GM21717 (cell line): ENCODE measurements around the gene CBFA2T3.

Source experiments
- ATAC-seq: cut with Tn5 transposase; IDR thresholded peaks from one replicate; pipeline ENCODE4 v1.9.1; 2021; ENCODE audit warnings: mild to moderate bottlenecking, moderate library complexity; ENCODE audit not compliant: unreplicated experiment

The CBFA2T3 gene

DNA sequence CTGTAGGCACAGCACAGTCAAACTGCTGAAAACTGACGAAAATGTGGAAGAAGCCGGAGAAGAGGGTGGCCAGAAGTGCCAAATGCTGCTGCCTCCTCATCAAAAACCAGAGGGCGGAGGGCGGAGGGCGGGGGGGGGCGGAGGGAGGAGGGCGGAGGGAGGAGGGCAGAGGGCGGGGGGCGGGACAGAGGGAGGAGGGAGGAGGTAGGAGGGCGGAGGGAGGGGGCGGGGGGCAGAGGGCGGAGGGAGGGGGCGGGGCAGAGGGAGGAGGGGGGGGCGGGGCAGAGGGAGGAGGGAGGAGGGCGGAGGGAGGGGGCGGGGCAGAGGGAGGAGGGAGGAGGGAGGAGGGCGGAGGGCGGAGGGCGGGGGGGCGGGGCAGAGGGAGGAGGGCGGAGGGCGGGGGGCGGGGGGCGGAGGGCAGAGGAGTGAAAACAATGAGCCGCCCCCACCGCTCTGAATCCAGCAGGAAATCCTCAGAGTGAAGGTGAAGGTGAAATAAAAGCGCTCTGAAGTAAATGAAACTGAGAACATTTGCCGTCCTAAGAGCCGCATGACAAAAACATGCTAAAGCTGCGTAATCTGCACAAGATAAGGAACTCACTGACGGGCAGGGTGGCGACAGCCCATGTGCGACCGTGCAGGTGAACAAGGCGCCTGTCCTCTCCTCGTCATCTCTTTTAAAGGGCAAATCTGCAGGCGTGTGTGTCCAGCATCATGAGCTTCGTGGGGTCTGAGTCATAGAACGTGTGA is 22.6 kb upstream of the CBFA2T3 start:
- ATAC-seq = no peak

DNA sequence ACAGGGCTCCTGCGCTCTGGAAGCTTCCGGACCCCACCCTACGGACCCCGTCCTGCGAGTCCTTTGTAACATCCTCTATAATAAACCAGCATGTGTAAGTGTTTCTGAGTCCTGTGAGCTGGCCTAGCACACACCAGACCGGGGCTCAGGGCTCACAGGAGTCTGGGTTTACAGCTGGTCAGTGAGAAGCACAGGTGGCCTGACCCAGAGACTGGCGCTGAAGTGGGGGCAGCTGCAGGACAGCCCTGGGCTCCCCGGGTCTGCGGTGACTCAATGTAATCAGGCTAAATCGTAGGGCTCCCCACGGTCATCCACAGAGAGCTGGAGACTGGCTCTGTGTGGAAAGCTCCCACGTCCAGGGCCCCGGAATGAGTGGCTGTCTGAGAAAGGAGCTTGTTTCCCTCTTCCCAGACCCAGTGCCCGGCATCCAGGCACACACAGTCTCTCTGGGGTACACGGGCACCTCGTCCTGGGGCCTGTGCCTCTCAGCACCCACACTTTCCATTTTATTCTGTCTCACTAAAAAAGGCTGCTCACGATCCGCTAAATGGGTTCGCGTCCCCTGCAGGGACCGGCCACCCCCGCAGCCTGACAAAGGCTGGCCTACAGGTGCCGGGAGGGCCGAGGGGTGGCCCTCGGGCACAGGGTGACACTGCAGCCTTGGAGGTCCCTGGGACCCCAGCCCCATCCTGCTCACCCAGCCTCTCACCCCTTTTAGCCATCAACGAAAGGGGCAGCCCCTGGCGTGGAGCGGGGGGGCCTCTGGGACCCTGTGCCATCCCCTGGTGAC is 18.9 kb upstream of the CBFA2T3 start:
- no peak for ATAC-seq

GRCh38 chr16:88995194-88995593 is 18.2 kb upstream of the CBFA2T3 start:
- ATAC-seq = no peak

GRCh38 chr16:88994695-88995094 is 17.7 kb upstream of the CBFA2T3 start:
- ATAC-seq = no peak

- no peak for ATAC-seq
These were observed 17.1 kb upstream of the CBFA2T3 start for GRCh38 chr16:88993946-88994600.

GRCh38 chr16:88993166-88993761 is 16.3 kb upstream of the CBFA2T3 start:
- ATAC-seq = no peak

- no peak for ATAC-seq
These were observed 15.6 kb upstream of the CBFA2T3 start for GRCh38 chr16:88992351-88993165.

- ATAC-seq = no peak
These were observed 14.9 kb upstream of the CBFA2T3 start for GRCh38 chr16:88991813-88992350.

- ATAC-seq = no peak
These were observed 13.0 kb upstream of the CBFA2T3 start for GRCh38 chr16:88989852-88990547.

DNA sequence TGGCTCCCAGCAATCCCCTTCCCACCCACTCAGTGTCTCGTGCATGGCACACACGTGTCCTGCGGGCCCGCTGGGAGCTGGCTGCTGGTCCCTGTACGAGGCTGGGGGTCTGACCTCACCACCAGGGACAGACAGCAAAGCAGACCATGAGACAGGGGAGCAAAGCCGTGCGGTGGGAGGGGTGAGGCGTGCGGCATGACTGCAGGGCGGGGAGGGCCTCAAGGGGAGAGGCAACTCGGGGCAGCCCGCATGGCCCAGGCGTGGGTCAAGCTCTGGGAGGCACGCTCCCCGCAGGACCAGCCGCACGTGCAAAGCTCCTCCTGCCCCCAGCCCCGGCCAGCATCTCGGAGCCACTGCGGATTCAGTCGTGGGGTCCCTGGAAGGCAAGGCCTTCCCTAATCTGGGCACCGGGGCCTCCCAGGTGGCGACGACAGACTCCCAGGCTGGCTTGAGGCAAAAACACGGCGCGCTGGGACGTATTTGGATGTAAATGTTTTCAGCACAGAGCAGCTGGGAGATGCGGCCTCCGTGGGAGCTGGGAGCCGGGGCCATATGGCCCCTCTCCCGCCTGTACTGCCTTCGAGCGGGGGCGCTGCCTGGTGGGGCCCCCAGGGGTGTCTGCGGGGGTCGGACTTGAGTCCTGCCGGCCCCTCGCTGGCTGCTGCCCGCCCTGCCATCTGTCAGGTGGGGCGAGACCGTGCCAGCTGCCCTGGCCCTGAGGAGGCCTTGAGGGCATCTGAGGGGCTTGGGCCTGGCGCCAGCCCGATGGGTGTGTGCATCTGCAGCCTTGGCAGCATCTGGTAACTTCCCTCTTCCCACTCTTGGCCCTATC is 12.2 kb upstream of the CBFA2T3 start:
- no peak for ATAC-seq

GRCh38 chr16:88985521-88985920 is 8.5 kb upstream of the CBFA2T3 start:
- ATAC-seq = no peak

- peak; percentile 41 for ATAC-seq
These were observed 7.0 kb upstream of the CBFA2T3 start for GRCh38 chr16:88983771-88984687.

DNA sequence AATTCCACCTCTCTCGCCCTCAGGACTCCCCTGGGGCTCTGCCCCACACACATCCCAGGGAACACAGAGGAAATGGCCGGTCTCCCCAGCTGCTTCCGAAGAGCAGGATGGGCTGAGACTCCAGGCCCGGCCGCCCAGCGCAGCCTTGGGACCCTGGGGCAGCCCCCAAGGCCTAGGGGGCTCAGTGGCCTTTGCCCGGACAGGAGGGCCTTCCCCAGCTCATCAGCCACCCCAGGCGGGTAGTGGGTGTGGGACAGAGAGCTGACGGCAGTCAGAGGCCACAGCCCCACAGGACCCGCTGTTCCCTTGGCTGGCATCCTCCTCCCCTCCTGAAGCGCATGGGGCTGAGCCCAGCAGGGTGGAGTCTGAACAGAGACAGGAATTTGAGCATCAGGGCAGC is 6.2 kb upstream of the CBFA2T3 start:
- ATAC-seq = no peak

GRCh38 chr16:88982286-88983084 is 5.5 kb upstream of the CBFA2T3 start:
- ATAC-seq = no peak

DNA sequence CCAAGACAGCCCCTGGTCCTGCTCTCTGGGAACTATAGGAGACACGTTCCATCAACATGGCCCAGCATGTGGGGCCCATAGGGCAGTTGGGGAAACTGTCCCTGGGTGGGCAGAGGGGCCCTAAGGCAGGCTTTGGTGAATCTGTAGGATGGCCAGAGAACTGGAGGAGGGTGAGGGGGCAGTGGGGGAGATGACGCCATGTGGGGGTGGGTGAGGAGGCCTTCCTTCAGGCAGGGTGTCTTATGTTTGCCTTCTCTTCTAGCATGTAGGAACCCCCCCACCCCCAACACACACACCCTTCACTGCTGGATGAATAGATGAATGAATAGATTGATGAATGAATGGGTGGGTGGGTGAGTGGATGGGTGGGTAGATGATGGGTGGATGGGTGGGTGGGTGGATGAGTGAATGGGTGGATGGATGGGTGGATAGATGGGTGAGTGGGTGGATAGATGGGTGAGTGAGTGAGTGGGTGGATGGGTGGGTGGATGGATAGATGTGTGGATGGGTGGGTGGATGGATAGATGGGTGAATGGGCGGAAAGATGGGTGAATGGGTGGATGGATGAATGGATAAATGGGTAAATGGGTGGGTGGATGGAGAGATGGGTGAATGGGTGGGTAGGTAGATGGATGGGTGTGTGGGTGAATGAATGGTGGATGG is 2.5 kb upstream of the CBFA2T3 start:
- ATAC-seq = no peak

DNA sequence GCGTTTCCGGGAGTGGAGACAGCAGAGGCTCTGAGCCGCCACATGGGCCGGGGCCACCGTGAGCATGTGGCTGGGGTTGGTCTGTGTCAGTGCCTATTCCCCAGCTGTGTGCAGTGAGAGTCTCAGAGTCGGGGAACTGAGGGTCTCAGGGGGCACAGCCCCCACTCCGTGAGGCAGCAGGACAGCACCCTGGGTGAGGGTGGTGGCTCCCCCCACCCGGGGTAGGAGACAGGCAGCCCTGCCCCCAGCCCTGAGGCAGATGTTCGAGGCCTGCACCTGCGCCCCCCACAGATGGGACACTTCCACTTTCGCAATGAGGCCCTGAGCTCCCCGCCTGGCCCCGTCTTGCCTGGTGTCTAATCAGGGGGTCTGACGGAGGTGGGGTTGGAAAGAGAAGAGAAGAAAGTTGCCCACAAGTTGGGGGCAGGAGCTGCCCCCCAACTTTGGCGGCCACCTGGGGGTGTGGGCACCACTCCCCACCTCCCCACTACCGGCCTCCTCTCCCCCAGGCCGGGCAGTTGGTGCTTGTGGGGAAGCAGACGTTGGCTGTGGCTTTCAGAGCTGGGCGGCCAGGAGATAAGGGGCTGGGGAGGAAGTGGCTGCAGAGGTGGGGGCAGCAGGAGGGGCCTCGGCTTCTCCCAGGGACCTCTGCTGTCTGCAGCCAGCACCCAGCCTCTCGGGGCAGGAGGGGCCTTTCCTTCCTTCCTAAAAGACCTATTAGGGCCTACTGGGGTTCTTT is 1.8 kb upstream of the CBFA2T3 start:
- ATAC-seq = peak; percentile 50
